ENCODE results near the gene OR2T2. TPM values are rescaled to one million over a fixed set of nuclear protein-coding genes. Genes with fewer than 3 reads are reported as not detected.
"Not testable (repeated sequence)": the region's sequence is repeated elsewhere in the genome, so short reads cannot be mapped to it uniquely, and the experiment has no call there.

The OR2T2 gene
- total RNA-seq, 6 experiments from 2014 or later = not detected

DNA sequence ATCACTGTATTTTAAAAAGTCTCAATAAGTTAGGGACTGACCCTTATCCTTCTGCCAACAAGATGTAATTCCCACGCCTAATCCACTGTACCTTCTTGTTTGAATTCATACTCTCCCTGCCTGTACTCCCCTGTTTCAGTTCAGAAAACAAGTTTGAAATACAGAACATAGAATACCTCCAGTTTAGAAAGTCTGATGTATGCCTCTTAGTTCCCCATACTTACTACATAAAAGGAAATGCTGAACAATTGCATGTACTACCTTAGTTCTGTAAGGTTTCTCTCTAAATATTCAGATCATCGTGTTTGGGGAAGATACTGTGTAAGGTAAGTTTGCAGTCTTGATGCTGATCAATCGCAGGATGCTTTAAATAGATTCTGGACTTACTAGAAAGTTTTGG, 9.1 kb upstream of the OR2T2 start:
- H3K9me3 ChIP-seq; intact Hi-C loops (cut with DNase I); DNase-seq; H3K27me3 ChIP-seq; H3K36me3 ChIP-seq; H3K4me3 ChIP-seq; H3K27ac ChIP-seq; H3K4me1 ChIP-seq; ATAC-seq: not testable (repeated sequence)
- 37% methylated on average over 3 of the region's 3 CpGs for WGBS (ENCODE audit: insufficient coverage, low coverage, low lambda C conversion rate, missing lambda C conversion rate)

DNA sequence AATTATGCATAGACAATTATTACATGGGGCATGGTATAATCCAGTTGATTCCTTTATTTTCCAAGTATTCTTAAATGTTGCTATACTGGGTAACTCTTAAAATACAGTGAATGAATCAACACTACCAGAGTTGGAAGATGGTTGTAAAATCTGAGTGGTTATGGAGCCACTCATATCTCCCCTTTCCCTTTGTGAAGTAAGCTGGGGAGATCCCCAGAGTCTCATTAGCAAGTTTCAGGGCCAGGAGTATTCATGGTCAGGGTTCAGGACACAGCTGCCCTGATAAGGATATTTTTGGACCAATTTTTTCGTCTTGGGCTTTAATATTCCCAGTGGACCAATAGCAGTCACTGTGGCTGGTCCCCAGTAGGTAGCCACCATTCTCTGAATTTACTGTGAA, 6.8 kb upstream of the OR2T2 start:
- 67% methylated on average over 1 of the region's 1 CpG for WGBS (ENCODE audit: insufficient coverage, low coverage, low lambda C conversion rate, missing lambda C conversion rate)
- intact Hi-C loops (cut with DNase I); DNase-seq: not testable (repeated sequence)

DNA sequence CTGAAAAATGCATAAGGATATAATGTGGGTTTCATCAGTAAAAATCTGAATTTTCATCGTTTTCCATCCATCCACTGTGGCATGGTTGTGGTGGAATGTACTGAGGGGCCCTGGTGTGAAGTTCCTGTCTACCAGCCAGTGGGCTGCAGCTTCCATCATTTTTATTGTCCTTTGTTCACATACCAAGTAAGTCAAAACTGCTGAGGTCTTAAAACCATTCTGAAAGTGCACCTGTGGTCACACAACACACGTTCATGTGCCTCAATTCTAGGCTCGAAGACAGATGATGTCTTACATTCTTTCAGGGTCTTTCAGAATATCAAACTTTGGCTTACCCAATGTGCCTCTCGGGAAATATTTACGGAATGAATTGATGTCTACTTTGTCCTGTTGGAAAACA, 6.2 kb upstream of the OR2T2 start:
- H3K27me3 ChIP-seq; H3K27ac ChIP-seq; H3K36me3 ChIP-seq; H3K4me1 ChIP-seq; intact Hi-C loops (cut with DNase I); DNase-seq; H3K9me3 ChIP-seq; ATAC-seq; H3K4me3 ChIP-seq: not testable (repeated sequence)
- 41% methylated on average over 5 of the region's 5 CpGs for WGBS (ENCODE audit: insufficient coverage, low coverage, low lambda C conversion rate, missing lambda C conversion rate)

More for the DNA sequence above, 6.8 kb upstream of the OR2T2 start:
- ATAC-seq, H3K27me3 ChIP-seq, H3K27ac ChIP-seq, H3K4me1 ChIP-seq, H3K9me3 ChIP-seq, H3K4me3 ChIP-seq, H3K36me3 ChIP-seq: not testable (repeated sequence)

DNA sequence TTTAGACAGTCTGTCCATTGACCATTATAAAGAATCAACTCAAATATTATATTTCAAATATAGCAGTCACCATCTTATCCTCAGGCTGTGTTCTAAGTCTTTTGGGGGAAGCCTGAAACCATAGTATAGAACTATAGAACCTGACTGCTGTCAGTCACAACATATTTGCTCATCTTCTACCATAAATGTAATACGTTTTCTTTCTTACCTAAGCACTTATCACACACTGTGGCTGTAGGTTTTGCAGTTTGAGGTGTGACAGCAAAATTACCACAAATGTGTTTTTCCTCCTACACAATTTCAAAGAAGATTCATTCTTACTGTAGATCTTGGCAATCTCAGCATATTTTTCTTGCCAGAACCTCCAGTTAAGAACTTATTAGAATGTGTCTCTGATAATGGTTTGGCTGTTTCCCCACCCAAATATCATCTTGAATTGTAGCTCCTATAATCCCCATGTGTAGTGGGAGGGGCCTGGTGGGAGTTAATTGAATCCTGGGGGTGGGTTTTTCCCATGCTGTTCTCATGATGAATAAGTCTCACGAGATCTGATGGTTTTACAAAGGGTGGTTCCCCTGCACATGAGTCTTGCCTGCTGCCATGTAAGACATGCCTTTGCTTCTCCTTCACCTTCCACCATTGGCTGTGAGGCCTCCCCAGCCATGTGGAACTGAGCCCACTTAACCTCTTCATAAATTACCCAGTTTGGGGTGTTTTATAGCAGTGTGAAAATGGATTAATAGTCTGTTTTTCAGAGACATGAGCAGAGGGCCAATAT, 2.7 kb upstream of the OR2T2 start:
- DNase-seq; intact Hi-C loops (cut with DNase I); H3K36me3 ChIP-seq; H3K27ac ChIP-seq; H3K4me1 ChIP-seq; H3K9me3 ChIP-seq; ATAC-seq; H3K4me3 ChIP-seq; H3K27me3 ChIP-seq: not testable (repeated sequence)
- WGBS (ENCODE audit: insufficient coverage, low coverage, low lambda C conversion rate, missing lambda C conversion rate) = 13% methylated on average over 1 of the region's 2 CpGs

DNA sequence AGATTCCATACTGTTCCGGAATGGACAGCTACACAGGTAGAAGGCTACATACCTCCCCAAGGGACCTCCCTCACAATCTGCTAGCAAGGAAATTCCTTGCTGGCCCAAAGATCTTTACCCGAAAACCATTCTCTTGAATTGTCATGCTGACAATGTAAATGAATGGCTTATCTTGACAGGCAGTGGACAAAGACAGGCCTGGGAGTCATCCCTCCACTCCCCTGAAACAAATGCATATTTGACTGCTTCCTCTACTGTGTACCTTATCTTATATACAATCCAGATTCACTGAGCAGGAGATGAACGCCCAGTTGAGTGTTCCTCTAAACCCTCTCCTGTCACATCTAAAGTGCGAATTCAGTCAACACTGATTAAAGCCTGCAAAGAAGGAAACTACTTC, 834 bp upstream of the OR2T2 start:
- ATAC-seq; H3K27me3 ChIP-seq; intact Hi-C loops (cut with DNase I); H3K27ac ChIP-seq; H3K9me3 ChIP-seq; H3K36me3 ChIP-seq; DNase-seq; H3K4me3 ChIP-seq; H3K4me1 ChIP-seq: not testable (repeated sequence)
- 46% methylated on average over 4 of the region's 4 CpGs for WGBS (ENCODE audit: insufficient coverage, low coverage, low lambda C conversion rate, missing lambda C conversion rate)

- no CpG with 5 or more reads among the region's 4 CpGs for WGBS (ENCODE audit: insufficient coverage, low coverage, low lambda C conversion rate, missing lambda C conversion rate)
Measured at GRCh38 chr1:248448409-248449074, 3.1 kb downstream of the OR2T2 start.

DNA sequence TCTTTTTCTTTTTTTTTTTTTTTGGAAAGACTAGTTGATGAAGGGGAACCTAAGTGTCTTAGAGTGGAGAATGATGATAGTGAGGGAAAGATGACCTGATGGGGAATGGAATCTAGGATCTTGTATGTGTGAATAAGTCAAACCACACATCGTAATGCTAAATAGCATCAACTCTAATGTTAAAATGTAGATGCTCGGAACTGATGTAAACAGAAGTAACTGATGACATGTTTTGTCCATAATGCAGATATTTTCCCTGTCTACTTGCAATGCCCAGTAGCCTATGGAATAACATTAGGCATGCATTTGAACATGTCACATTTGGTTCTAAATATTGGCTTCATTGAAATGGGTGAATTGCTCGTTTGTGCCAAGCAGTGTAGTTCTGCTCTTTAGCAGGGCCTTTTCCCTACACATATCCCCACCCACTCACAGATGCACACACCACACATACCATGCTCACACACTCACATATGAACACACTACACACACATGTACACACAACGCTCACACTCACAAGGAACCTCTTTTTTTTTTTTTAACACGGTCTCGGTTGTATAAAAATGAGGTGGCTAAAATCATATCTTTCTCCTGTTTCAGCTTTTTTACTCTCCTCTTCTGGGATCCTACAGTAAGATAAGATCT, 4.5 kb downstream of the OR2T2 start:
- H3K27ac ChIP-seq; H3K27me3 ChIP-seq; H3K9me3 ChIP-seq; DNase-seq; H3K4me3 ChIP-seq; ATAC-seq; intact Hi-C loops (cut with DNase I); H3K4me1 ChIP-seq; H3K36me3 ChIP-seq: not testable (repeated sequence)
- WGBS (ENCODE audit: insufficient coverage, low coverage, low lambda C conversion rate, missing lambda C conversion rate) = 65% methylated on average over 5 of the region's 6 CpGs

More at GRCh38 chr1:248448409-248449074, 3.1 kb downstream of the OR2T2 start:
- H3K4me1 ChIP-seq; H3K36me3 ChIP-seq; intact Hi-C loops (cut with DNase I); ATAC-seq; DNase-seq; H3K27ac ChIP-seq; H3K4me3 ChIP-seq; H3K9me3 ChIP-seq; H3K27me3 ChIP-seq: not testable (repeated sequence)

- intact Hi-C loops (cut with DNase I); H3K4me1 ChIP-seq; H3K4me3 ChIP-seq; ATAC-seq; DNase-seq; H3K27ac ChIP-seq; H3K36me3 ChIP-seq; H3K27me3 ChIP-seq; H3K9me3 ChIP-seq: not testable (repeated sequence)
- WGBS (ENCODE audit: insufficient coverage, low coverage, low lambda C conversion rate, missing lambda C conversion rate) = 25% methylated on average over 2 of the region's 5 CpGs
Measured at GRCh38 chr1:248450466-248451145, 5.2 kb downstream of the OR2T2 start.

GRCh38 chr1:248453619-248454018, 8.2 kb downstream of the OR2T2 start:
- H3K27me3 ChIP-seq; H3K36me3 ChIP-seq; H3K4me3 ChIP-seq; intact Hi-C loops (cut with DNase I); ATAC-seq; H3K27ac ChIP-seq; H3K9me3 ChIP-seq; DNase-seq; H3K4me1 ChIP-seq: not testable (repeated sequence)
- WGBS (ENCODE audit: insufficient coverage, low coverage, low lambda C conversion rate, missing lambda C conversion rate) = 78% methylated on average over 7 of the region's 7 CpGs

DNA sequence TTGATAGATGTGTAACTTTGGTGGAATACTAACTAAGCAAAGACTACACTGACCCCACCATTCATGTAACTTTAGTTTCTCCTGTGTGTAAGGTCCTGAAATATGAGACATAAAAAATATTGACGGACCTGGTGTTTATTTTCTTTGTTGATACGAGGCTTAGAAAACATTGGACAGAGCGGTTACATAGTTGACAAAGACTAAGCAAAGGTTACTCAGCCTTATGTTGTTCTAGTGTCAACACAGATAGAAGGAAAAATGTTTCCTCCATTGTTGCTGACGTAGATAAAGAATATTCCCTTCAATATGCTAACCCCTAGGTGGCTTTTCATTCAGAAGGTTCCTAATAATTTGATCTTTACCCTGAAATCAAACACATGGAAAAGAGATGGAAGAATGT, 9.6 kb downstream of the OR2T2 start:
- H3K27me3 ChIP-seq; H3K9me3 ChIP-seq; H3K36me3 ChIP-seq; H3K4me3 ChIP-seq; H3K27ac ChIP-seq; H3K4me1 ChIP-seq; DNase-seq; intact Hi-C loops (cut with DNase I): not testable (repeated sequence)
- peak in 1 of 4 donors; percentile 14 for ATAC-seq
- WGBS (ENCODE audit: insufficient coverage, low coverage, low lambda C conversion rate, missing lambda C conversion rate) = 27% methylated on average over 2 of the region's 4 CpGs

GRCh38 chr1:248456635-248457034, 11.2 kb downstream of the OR2T2 start:
- H3K27ac ChIP-seq; H3K27me3 ChIP-seq; H3K4me1 ChIP-seq; H3K9me3 ChIP-seq; intact Hi-C loops (cut with DNase I); H3K36me3 ChIP-seq; DNase-seq; H3K4me3 ChIP-seq: not testable (repeated sequence)
- peak; percentile 13 to 43 (median 37) for ATAC-seq
- no CpG with 5 or more reads among the region's 2 CpGs for WGBS (ENCODE audit: insufficient coverage, low coverage, low lambda C conversion rate, missing lambda C conversion rate)
